HG03064 (cell line): ENCODE results near the gene GLIS1.

Experiments
- ATAC-seq: cut with Tn5 transposase; IDR thresholded peaks from one replicate; pipeline ENCODE4 v1.9.1; 2021; ENCODE audit warnings: low read depth; ENCODE audit not compliant: unreplicated experiment

Gene GLIS1

GRCh38 chr1:53737648-53738204 lies 1.2 kb downstream of the GLIS1 start:
- no peak for ATAC-seq

- no peak for ATAC-seq
These were observed 2.7 kb downstream of the GLIS1 start for GRCh38 chr1:53736290-53736689.

- ATAC-seq = no peak
These were observed 3.3 kb downstream of the GLIS1 start for GRCh38 chr1:53735681-53736080.

- no peak for ATAC-seq
These were observed 3.7 kb downstream of the GLIS1 start for GRCh38 chr1:53735261-53735660.

GRCh38 chr1:53734650-53735211 lies 4.2 kb downstream of the GLIS1 start:
- ATAC-seq = no peak

- ATAC-seq = no peak
These were observed 4.9 kb downstream of the GLIS1 start for GRCh38 chr1:53733975-53734649.

- ATAC-seq = no peak
These were observed 5.5 kb downstream of the GLIS1 start for GRCh38 chr1:53733447-53733931.

GRCh38 chr1:53732912-53733317 lies 6.0 kb downstream of the GLIS1 start:
- ATAC-seq = no peak

- ATAC-seq = no peak
These were observed 6.6 kb downstream of the GLIS1 start for GRCh38 chr1:53732409-53732808.

GRCh38 chr1:53731779-53732305 lies 7.1 kb downstream of the GLIS1 start:
- no peak for ATAC-seq

GRCh38 chr1:53731043-53731600 lies 7.8 kb downstream of the GLIS1 start:
- no peak for ATAC-seq

- no peak for ATAC-seq
These were observed 8.6 kb downstream of the GLIS1 start for GRCh38 chr1:53730224-53730865.

- ATAC-seq = no peak
These were observed 9.3 kb downstream of the GLIS1 start for GRCh38 chr1:53729456-53730223.

GRCh38 chr1:53728702-53729455 lies 10.1 kb downstream of the GLIS1 start:
- ATAC-seq = no peak

- ATAC-seq = no peak
These were observed 10.8 kb downstream of the GLIS1 start for GRCh38 chr1:53728196-53728595.

GRCh38 chr1:53727461-53728092 lies 11.4 kb downstream of the GLIS1 start:
- ATAC-seq = no peak

GRCh38 chr1:53726009-53726600 lies 12.9 kb downstream of the GLIS1 start:
- no peak for ATAC-seq

GRCh38 chr1:53725238-53725689 lies 13.7 kb downstream of the GLIS1 start:
- no peak for ATAC-seq

GRCh38 chr1:53722025-53722424 lies 16.9 kb downstream of the GLIS1 start:
- no peak for ATAC-seq
